OCI-LY7 (cell line): ENCODE data around the gene SLC30A2.

Experiments used
- CTCF ChIP-seq: fragments of 200-600 bp; sonication (generic); conservative IDR thresholded peaks from 2 replicates; pipeline ENCODE4 v1.5.1; 2014; ENCODE audit warnings: mild to moderate bottlenecking, antibody characterized with exemption, low read length, moderate library complexity, mixed read lengths
- EZH2phosphoT487 ChIP-seq: fragments of 200-600 bp; sonication (generic); IDR thresholded peaks from 2 replicates; pipeline ENCODE4 v1.6.1; 2018; ENCODE audit warnings: low read depth, borderline replicate concordance, mild to moderate bottlenecking, mixed run types, antibody characterized with exemption, low read length, moderate library complexity, mixed read lengths

GRCh38 chr1:26010825-26011224, 35.1 kb downstream of the SLC30A2 start:
- TF ChIP-seq CTCF (no peak), EZH2phosphoT487 (no peak)
